Activated CD8-positive, alpha-beta memory T cell treated with anti-CD3 and anti-CD28 coated beads, Interleukin-2, amount 50 U/mL, for 1 hour (primary cell): Measurements from ENCODE around the gene NREP.

Source experiments
- DNase-seq: peaks from one replicate; pipeline ENCODE4 v3.0.0-alpha.2; 2020; ENCODE audit errors: extremely low read depth

Gene NREP, protein sequence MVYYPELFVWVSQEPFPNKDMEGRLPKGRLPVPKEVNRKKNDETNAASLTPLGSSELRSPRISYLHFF

GRCh38 chr5:111756581-111757354 lies at the start of gene NREP:
Gene NREP, minus strand, starts transcription at chr5:111757194. Its CDS starts 1,422 bp downstream, at chr5:111755772.
- DNase-seq = no peak

GRCh38 chr5:111806753-111807152 lies 49.8 kb upstream of the NREP start:
- no peak for DNase-seq

DNA sequence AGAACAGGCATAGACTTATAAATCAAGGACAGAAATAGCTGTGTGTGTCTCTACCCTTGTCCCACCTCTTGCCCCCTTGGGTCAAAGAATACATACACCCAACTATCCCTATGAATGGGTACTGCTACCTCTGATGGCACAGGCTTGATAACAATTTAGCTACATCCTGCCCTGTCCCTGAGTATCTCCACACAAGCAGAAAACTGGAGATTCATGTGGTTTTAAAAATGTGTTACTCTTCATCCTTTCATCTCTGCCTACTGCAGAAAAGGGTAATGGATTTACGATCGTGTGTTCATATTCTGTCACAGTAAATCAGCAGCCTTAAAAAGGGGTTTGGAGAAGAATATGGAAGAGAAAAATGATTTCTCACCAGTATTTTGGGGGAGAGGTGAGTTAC lies 49.2 kb upstream of the NREP start:
- DNase-seq = no peak

GRCh38 chr5:111805071-111805470 lies 48.1 kb upstream of the NREP start:
- DNase-seq = no peak

DNA sequence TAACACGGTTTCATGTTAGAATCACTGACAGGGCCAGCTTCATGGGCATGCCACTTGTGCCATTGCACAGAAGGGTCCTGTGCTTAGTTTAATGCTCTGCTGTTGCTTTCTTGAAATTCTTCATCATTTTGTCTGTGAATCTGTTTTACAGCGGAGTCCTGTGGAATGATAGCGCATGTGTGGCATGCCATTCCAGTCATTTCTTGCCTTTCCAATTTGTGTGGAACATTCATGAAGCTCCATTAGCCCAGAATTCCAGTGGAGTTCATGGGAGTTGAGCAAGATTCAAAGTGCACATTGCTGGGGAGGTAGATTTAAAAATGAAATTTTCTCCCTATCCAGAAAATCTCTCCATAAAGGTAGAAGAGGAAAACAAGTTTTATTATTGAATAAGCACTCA lies 43.4 kb upstream of the NREP start:
- DNase-seq = no peak

DNA sequence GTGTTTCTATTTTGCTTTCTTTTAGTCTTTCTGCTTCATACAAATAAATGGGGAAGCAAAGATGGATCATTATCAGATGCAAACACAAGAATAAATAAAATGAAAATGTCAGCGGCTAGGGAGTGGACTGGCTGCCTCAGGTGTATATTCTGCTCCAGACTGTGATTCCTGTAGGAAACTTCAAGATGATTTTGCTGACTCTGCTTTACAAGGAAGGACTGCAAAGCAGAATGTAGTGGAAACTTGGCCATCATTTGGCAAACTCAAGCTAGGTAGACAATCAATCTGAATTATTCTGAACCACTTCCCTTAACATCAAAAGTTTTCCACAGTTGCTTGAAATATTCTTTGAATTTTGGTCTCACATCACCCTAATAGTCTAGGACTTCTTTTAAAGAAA lies 38.1 kb upstream of the NREP start:
- no peak for DNase-seq

DNA sequence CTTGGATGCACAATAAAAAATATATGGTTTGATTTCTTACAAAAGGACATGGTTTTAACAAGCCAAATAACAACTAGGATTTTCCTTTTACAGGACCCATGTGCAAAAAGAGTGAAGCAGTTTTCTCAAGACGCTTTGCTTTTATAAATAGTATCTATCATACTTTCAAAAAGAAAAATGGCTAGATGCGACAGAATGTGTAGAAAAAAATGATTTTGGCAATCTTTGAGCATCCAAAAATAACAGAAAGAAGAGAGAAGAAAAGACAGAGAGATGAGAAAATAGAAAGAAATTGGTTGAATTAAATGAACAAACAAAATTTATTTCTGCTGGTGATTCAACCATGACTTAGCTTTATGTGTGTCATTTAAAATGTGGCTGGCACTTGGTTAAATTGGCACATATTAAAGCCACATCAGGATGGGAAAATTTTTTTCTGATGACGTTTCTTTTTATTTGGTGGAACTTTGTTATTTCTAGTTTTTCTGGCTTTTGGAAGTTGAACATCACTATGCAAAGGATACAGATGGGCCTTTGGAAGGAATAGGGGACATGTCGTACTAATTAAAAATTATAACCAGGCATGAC lies 35.6 kb upstream of the NREP start:
- DNase-seq = no peak

GRCh38 chr5:111790295-111790694 lies 33.3 kb upstream of the NREP start:
- DNase-seq = no peak

- no peak for DNase-seq
These were observed 30.0 kb upstream of the NREP start for GRCh38 chr5:111787006-111787405.

DNA sequence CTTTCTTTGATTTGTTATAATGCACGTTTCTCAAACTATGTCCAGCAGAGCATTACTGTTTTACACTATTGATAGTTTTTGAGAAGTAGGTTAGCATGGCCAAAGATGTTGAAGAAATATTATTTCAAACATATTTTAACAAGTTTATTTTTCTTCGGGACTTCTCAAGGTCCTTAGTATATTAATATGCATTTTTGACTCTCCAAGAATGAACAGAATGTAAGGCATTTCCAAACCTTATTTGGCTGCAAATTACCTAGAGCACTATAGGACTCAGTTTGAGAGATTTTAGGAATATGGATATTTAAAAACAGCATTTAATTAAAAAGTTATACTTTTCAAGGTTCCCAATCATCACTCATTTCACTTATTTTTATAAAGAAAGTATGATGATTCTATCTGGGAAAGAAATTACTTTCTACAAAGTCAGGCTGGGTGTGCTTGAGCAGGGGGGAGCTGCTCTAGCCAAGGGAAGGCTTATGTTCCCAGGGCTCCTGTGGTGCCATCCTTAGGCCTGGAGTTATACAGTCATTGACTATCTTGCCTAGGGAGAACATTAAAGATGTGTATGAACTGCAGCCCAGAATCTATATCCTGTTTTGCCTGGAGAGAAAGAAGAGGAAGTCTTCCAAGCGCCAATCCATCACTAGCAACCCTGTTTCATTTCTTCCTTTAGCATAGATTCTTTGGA lies 27.6 kb upstream of the NREP start:
- no peak for DNase-seq

DNA sequence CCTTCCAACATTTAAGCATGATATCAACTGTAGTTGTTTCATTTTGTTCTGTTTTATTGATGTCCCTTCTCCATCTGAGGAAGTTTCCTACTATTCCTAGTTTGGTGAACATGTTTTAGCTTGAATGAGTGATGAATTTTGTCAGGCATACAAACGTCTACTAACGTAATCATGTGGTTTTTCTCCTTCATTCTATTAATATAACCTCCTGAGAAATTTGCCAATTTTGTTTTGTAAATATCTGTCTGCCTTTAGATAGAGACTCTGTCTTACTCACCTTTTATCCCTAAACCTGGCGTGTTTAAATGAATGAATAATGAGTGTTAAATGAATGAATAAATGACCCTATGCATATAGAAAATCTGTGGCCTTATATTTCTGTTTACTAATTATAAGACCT lies 26.5 kb upstream of the NREP start:
- DNase-seq = no peak

DNA sequence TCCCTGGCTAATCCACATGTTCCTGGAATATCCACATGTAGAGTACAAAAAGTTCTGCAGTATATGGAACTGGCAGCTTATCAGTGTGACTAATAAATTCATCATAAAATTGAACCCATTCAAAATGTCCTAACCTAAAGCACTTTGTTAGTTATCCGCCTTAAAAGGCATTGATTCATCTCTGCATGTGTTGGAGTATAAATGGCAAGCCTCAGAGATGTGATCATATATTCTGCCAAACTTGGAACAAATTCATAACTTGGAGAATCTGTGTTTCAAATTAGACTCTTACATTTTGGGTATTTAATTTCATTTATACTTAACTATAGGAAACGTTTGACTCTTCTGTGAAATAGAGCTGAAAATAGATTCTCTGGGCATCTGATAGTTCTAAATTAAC lies 25.2 kb upstream of the NREP start:
- DNase-seq = no peak

GRCh38 chr5:111781200-111781599 lies 24.2 kb upstream of the NREP start:
- DNase-seq = no peak

- DNase-seq = no peak
These were observed 22.9 kb upstream of the NREP start for GRCh38 chr5:111779922-111780292.

GRCh38 chr5:111779260-111779921 lies 22.4 kb upstream of the NREP start:
- no peak for DNase-seq

GRCh38 chr5:111776913-111777781 lies 20.2 kb upstream of the NREP start:
- DNase-seq = no peak

DNA sequence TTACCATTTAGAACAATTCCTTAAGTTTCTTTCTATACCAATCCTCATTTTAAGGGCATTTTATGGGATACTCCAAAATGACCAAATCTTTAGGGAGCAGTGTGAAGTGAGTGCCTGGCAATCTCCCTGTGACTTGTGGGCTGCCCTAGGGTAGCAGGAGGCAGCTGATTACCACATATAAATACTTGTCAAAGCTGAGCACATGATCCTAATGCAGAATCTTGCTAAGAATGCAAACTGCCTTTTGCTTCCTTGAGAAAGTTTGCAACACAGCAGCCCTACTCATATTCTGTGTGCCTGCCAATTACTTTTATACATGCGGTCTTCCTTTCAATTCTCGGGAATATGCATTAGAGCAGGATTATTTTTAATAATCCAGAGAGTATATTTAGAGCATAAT lies 18.2 kb upstream of the NREP start:
- DNase-seq = no peak

GRCh38 chr5:111774525-111774924 lies 17.5 kb upstream of the NREP start:
- no peak for DNase-seq

GRCh38 chr5:111772456-111773122 lies 15.6 kb upstream of the NREP start:
- DNase-seq = no peak

GRCh38 chr5:111769541-111769940 lies 12.5 kb upstream of the NREP start:
- DNase-seq = no peak
